ENCODE measurements around the gene REG4. TPM values are rescaled to one million over a fixed set of nuclear protein-coding genes. Genes with fewer than 3 reads are reported as not detected.

REG4 gene
- not detected in 2 replicates for total RNA-seq

DNA sequence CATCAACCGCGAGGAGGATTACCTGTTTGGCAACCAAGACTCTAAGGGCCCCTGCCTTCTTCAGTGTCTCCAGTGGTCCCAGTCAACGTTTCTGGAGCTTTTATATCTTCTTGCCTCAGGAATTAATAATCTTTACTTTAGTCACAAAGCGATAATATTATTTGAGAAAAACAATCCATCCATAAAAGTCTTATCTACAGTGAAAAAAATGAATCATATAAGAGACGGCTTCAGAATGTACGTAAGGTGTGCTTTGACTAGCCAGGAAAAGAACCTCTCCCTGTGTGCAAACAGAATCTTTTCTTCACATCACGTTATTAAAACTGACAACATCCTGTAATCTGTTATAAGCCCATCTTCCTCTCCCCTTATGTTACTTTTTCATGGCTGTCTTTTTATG lies at the start of gene REG4:
Gene REG4 (minus strand): TSS at position 74 of the 400 bp plus-strand sequence. CDS start 2,691 bp downstream, outside the sequence.

DNA sequence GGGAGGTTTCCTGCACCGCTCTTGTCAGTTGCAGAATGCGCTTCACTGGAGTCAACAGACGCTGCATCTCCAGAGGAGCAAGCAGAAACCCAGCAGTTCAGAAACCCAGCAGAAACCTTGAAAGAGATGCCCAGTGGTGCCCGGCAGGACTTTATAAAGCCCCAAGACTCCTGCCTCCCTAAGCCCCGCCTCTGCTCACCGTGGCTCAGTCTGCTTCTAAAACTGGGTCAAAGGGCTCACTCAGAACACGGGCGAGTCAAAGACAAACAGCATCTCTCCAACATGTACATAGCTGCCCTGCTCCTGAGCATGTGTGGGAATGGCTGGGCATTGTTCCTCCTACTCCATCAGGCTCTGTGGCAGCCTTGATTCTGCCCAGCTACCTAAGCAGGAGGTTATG lies 42.5 kb downstream of the REG4 start, which contains the start of gene HMGCS2:
Gene HMGCS2 (minus strand): TSS at position 128 of the 400 bp plus-strand sequence. CDS start 61 bp downstream, at position 67.

Other genes starting within 250 kb of the REG4 start
- 23.3 and 24.5 TPM in 2 replicates for gene ZNF697, start 163.2 kb downstream of the REG4 start, total RNA-seq
- gene PHGDH, start 99.5 kb downstream of the REG4 start, total RNA-seq, result 9.5 and 10.5 TPM in 2 replicates
- not detected in 2 replicates for gene HMGCS2, start 42.6 kb downstream of the REG4 start, total RNA-seq
- gene ADAM30, start 85.1 kb upstream of the REG4 start, total RNA-seq, result not detected in 2 replicates